Nephron (organoid): ENCODE measurements around the gene RSU1.

Experiments used
- H3K27ac Mint-ChIP-seq, 3 experiments: 2 replicates each; pipeline ENCODE4 v1.8.0; 2020; ENCODE audit warnings: mixed read lengths in 3 of 3, mild to moderate bottlenecking in 2 of 3, moderate library complexity in 1 of 3
- H3K27me3 Mint-ChIP-seq: 2 replicates; pipeline ENCODE4 v1.8.0; 2021; ENCODE audit warnings: low read depth, mild to moderate bottlenecking, moderate library complexity, mixed read lengths
- H3K36me3 Mint-ChIP-seq: 2 replicates; pipeline ENCODE4 v1.8.0; 2020; ENCODE audit warnings: low read depth, mixed read lengths
- H3K4me1 Mint-ChIP-seq: 2 replicates; pipeline ENCODE4 v1.8.0; 2020; ENCODE audit warnings: mixed read lengths
- H3K4me3 Mint-ChIP-seq, 3 experiments: 2 replicates each; pipeline ENCODE4 v1.8.0; 2020; ENCODE audit warnings: mild to moderate bottlenecking in 3 of 3, mixed read lengths in 3 of 3, moderate library complexity in 2 of 3
- H3K9me3 Mint-ChIP-seq: 2 replicates; pipeline ENCODE4 v1.8.0; 2020; ENCODE audit warnings: mixed read lengths
- TF ChIP-seq, protein P1 (sequence below), 3 experiments: fragments of 200-600 bp; sonication (generic); IDR thresholded peaks; one replicate each; pipeline ENCODE4 v1.5.0; 2021; ENCODE audit warnings: antibody characterized with exemption in 3 of 3; ENCODE audit not compliant: unreplicated experiment in 3 of 3

Gene RSU1

GRCh38 chr10:16717622-16718395 lies 99.4 kb downstream of the RSU1 start:
- Mint-ChIP-seq H3K27ac (no peak overlapping the region), H3K36me3 (peaks cover 35% of the 10 kb centered on the region), H3K27me3 (no peaks in the 10 kb centered on the region), H3K4me1 (peaks cover 7% of the 10 kb centered on the region), H3K4me3 (no peak overlapping the region), H3K9me3 (peaks cover 27% of the 10 kb centered on the region)
- TF ChIP-seq, protein P1, sequence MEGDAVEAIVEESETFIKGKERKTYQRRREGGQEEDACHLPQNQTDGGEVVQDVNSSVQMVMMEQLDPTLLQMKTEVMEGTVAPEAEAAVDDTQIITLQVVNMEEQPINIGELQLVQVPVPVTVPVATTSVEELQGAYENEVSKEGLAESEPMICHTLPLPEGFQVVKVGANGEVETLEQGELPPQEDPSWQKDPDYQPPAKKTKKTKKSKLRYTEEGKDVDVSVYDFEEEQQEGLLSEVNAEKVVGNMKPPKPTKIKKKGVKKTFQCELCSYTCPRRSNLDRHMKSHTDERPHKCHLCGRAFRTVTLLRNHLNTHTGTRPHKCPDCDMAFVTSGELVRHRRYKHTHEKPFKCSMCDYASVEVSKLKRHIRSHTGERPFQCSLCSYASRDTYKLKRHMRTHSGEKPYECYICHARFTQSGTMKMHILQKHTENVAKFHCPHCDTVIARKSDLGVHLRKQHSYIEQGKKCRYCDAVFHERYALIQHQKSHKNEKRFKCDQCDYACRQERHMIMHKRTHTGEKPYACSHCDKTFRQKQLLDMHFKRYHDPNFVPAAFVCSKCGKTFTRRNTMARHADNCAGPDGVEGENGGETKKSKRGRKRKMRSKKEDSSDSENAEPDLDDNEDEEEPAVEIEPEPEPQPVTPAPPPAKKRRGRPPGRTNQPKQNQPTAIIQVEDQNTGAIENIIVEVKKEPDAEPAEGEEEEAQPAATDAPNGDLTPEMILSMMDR (IDR thresholded peaks at IDR 0.05; ENCODE audit: unreplicated experiment in 3 of 3) = no peak

DNA sequence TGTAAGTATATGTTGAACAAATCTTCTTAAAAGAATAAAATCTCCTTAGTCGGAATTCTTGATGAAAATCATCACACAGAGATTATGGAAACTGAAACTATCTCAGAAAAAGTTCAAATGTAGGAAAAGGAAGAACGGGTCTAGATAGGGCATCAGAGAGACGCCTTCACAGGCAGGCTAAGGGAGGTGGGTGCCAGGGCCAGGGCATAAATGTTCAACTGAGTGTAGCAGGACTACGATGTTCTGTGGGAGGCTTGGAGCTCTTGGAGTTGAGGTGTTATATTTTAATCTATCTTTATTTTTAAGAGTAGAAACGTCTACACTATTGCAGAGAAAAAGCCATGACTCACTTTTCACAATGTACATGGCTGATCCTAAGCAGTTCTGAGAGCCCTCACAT lies 101.2 kb downstream of the RSU1 start:
- H3K27me3 Mint-ChIP-seq = no peaks in the 10 kb centered on the region
- peaks cover 42% of the 10 kb centered on the region for H3K9me3 Mint-ChIP-seq
- peaks cover 42% of the 10 kb centered on the region for H3K36me3 Mint-ChIP-seq
- TF ChIP-seq, protein P1 (IDR thresholded peaks at IDR 0.05; ENCODE audit: unreplicated experiment in 3 of 3) = no peak
- no peak overlapping the region for H3K4me3 Mint-ChIP-seq
- no peak overlapping the region for H3K27ac Mint-ChIP-seq
- H3K4me1 Mint-ChIP-seq = peaks cover 7% of the 10 kb centered on the region

- Mint-ChIP-seq H3K4me1 (peaks cover 7% of the 10 kb centered on the region), H3K9me3 (peaks cover 49% of the 10 kb centered on the region), H3K27me3 (no peaks in the 10 kb centered on the region), H3K4me3 (no peak overlapping the region), H3K36me3 (peaks cover 43% of the 10 kb centered on the region), H3K27ac (no peak overlapping the region)
- TF ChIP-seq, protein P1 (IDR thresholded peaks at IDR 0.05; ENCODE audit: unreplicated experiment in 3 of 3) = no peak
These were observed 103.9 kb downstream of the RSU1 start for GRCh38 chr10:16713290-16713689.

GRCh38 chr10:16712883-16713282 lies 104.3 kb downstream of the RSU1 start:
- no peak overlapping the region for H3K4me3 Mint-ChIP-seq
- H3K27ac Mint-ChIP-seq = no peak overlapping the region
- peaks cover 43% of the 10 kb centered on the region for H3K36me3 Mint-ChIP-seq
- peaks cover 49% of the 10 kb centered on the region for H3K9me3 Mint-ChIP-seq
- no peaks in the 10 kb centered on the region for H3K27me3 Mint-ChIP-seq
- H3K4me1 Mint-ChIP-seq = peaks cover 7% of the 10 kb centered on the region
- TF ChIP-seq, protein P1 (IDR thresholded peaks at IDR 0.05; ENCODE audit: unreplicated experiment in 3 of 3) = no peak

GRCh38 chr10:16700331-16700730 lies 116.9 kb downstream of the RSU1 start:
- no peaks in the 10 kb centered on the region for H3K27me3 Mint-ChIP-seq
- H3K4me3 Mint-ChIP-seq = no peak overlapping the region
- H3K27ac Mint-ChIP-seq = no peak overlapping the region
- no peaks in the 10 kb centered on the region for H3K4me1 Mint-ChIP-seq
- peaks cover 8% of the 10 kb centered on the region for H3K36me3 Mint-ChIP-seq
- peaks cover 8% of the 10 kb centered on the region for H3K9me3 Mint-ChIP-seq
- TF ChIP-seq, protein P1 (IDR thresholded peaks at IDR 0.05; ENCODE audit: unreplicated experiment in 3 of 3) = no peak
